Neural cell (in vitro differentiated cells): ENCODE data around the gene CYRIA.

Experiments used
- CTCF ChIP-seq: fragments of 450-650 bp; IDR thresholded peaks from 2 replicates; pipeline ENCODE4 v1.5.1; 2014; ENCODE audit warnings: antibody characterized with exemption, mild to moderate bottlenecking, moderate library complexity; ENCODE audit not compliant: poor library complexity, severe bottlenecking
- EZH2 ChIP-seq: fragments of 200-600, 300-800 bp; shearing (Covaris generic), sonication (generic); IDR thresholded peaks from 2 replicates; pipeline ENCODE4 v1.6.1; 2014; ENCODE audit warnings: antibody characterized with exemption, low read length, borderline replicate concordance, mild to moderate bottlenecking; ENCODE audit not compliant: insufficient read depth, poor library complexity, severe bottlenecking
- MXI1 ChIP-seq: fragments of 450-650 bp; conservative IDR thresholded peaks from 2 replicates; pipeline ENCODE4 v1.6.1; 2014; ENCODE audit warnings: antibody characterized with exemption, mild to moderate bottlenecking; ENCODE audit not compliant: poor library complexity, severe bottlenecking
- POLR2AphosphoS5 ChIP-seq: IDR thresholded peaks from 2 replicates; pipeline ENCODE4 v1.6.1; 2012
- REST ChIP-seq: IDR thresholded peaks from 2 replicates; pipeline ENCODE4 v1.6.1; 2012; ENCODE audit warnings: borderline replicate concordance

GRCh38 chr2:16635791-16636699, 29.6 kb downstream of the CYRIA start:
- no peak for TF ChIP-seq MXI1
- TF ChIP-seq CTCF, result peak; percentile 60
- no peak for TF ChIP-seq REST
- no peak for TF ChIP-seq EZH2
- TF ChIP-seq POLR2AphosphoS5, result peak; percentile 21
